Measurements from ENCODE around the gene ACTN4. TPM values are rescaled to one million over a fixed set of nuclear protein-coding genes. Genes with fewer than 3 reads are reported as not detected.

ACTN4 gene
- total and polyA plus RNA-seq, 4 experiments from 2014 or later = 4.0 to 155 (median 87.9) TPM

GRCh38 chr19:38730731-38731589, 83.5 kb downstream of the ACTN4 start:
- Histone ChIP-seq H3K27ac (ENCODE audit: low read depth, low read length) (no peak overlapping the region), H3K4me1 (ENCODE audit: insufficient read depth, low read length) (peaks cover 26% of the 10 kb centered on the region), H3K9me3 (ENCODE audit: control insufficient read depth in 1 of 2, low read length in 2 of 2) (no peaks in the 10 kb centered on the region), H3K4me3 (ENCODE audit: low read length in 2 of 2) (no peak overlapping the region), H3K36me3 (ENCODE audit: insufficient read depth, low read length) (peaks cover 7% of the 10 kb centered on the region), H3K27me3 (ENCODE audit: insufficient read depth, low read length) (no peaks in the 10 kb centered on the region)
- H3K9me3 Mint-ChIP-seq = no peaks in the 10 kb centered on the region
- ChIA-PET CTCF (ENCODE audit: partially characterized antibody) (interaction anchor here (0.7 to 2.3 kb wide), 6 partner anchors 41 to 328 kb away, joined by 3 to 13 read pairs (median 4); partner anchors contain the start of genes FAM98C, MRPS12 and SARS2), POLR2A (ENCODE audit: partially characterized antibody) (no interaction called here)
- H3K27ac Mint-ChIP-seq = peak overlapping the region in 5 of 7 donors; percentile 20 to 87 (median 81)
- H3K4me3 Mint-ChIP-seq = no peak overlapping the region
- intact Hi-C loops (cut with micrococcal nuclease) = loop anchor here (5.0 kb wide), 1 partner anchor 329 kb away; the partner anchor contains the start of gene FAM98C
- H3K4me1 Mint-ChIP-seq = peaks cover 18 to 67% (median 34%) of the 10 kb centered on the region in 4 donors
- no peak for DNase-seq
- peaks cover 0 to 37% of the 10 kb centered on the region in 2 donors for H3K36me3 Mint-ChIP-seq
- H3K27me3 Mint-ChIP-seq = no peaks in the 10 kb centered on the region

- ChIA-PET POLR2A (ENCODE audit: partially characterized antibody) (interaction anchor here (1.2 kb wide), 1 partner anchor 91 kb away, joined by 3 read pairs; no protein-coding TSS in a partner anchor), CTCF (ENCODE audit: partially characterized antibody) (interaction anchor here (1.3 to 2.3 kb wide), 2 partner anchors 198 to 329 kb away, joined by 3 to 13 read pairs; partner anchors contain the start of genes FAM98C, MRPS12 and SARS2)
- no peaks in the 10 kb centered on the region for H3K9me3 Mint-ChIP-seq
- peaks cover 18 to 63% (median 31%) of the 10 kb centered on the region in 4 donors for H3K4me1 Mint-ChIP-seq
- H3K27me3 Mint-ChIP-seq = no peaks in the 10 kb centered on the region
- Histone ChIP-seq H3K27me3 (ENCODE audit: insufficient read depth, low read length) (no peaks in the 10 kb centered on the region), H3K4me1 (ENCODE audit: insufficient read depth, low read length) (peaks cover 33% of the 10 kb centered on the region), H3K27ac (ENCODE audit: low read depth, low read length) (no peak overlapping the region), H3K9me3 (ENCODE audit: control insufficient read depth in 1 of 2, low read length in 2 of 2) (no peaks in the 10 kb centered on the region), H3K36me3 (ENCODE audit: insufficient read depth, low read length) (peaks cover 2% of the 10 kb centered on the region), H3K4me3 (ENCODE audit: low read length in 2 of 2) (no peak overlapping the region)
- peaks cover 0 to 28% of the 10 kb centered on the region in 2 donors for H3K36me3 Mint-ChIP-seq
- peak overlapping the region in 2 of 8 donors; percentile 21 to 26 for H3K4me3 Mint-ChIP-seq
- DNase-seq = no peak
- intact Hi-C loops (cut with micrococcal nuclease) = loop anchor here (5.0 kb wide), 1 partner anchor 329 kb away; the partner anchor contains the start of gene FAM98C
- peak overlapping the region in 6 of 7 donors; percentile 57 to 87 (median 80) for H3K27ac Mint-ChIP-seq
These were observed 84.3 kb downstream of the ACTN4 start for GRCh38 chr19:38731654-38732301.

- no peak for DNase-seq
- intact Hi-C loops (cut with micrococcal nuclease) = loop anchor here (5.0 kb wide), 1 partner anchor 331 kb away; the partner anchor contains the start of gene FAM98C
- Histone ChIP-seq H3K27me3 (ENCODE audit: insufficient read depth, low read length) (no peaks in the 10 kb centered on the region), H3K4me3 (ENCODE audit: low read length in 2 of 2) (no peak overlapping the region), H3K27ac (ENCODE audit: low read depth, low read length) (peak overlapping the region; percentile 53), H3K36me3 (ENCODE audit: insufficient read depth, low read length) (no peaks in the 10 kb centered on the region), H3K4me1 (ENCODE audit: insufficient read depth, low read length) (peaks cover 40% of the 10 kb centered on the region), H3K9me3 (ENCODE audit: control insufficient read depth in 1 of 2, low read length in 2 of 2) (no peaks in the 10 kb centered on the region)
- peak overlapping the region; percentile 81 to 93 (median 89) for H3K27ac Mint-ChIP-seq
- ChIA-PET POLR2A (ENCODE audit: partially characterized antibody) (interaction anchor here (0.8 to 3.2 kb wide), 7 partner anchors 37 to 198 kb away, joined by 3 to 36 read pairs (median 6); partner anchors contain the start of genes HNRNPL, MRPS12 and SARS2), CTCF (ENCODE audit: partially characterized antibody) (interaction anchor here (1.1 to 3.3 kb wide), 7 partner anchors 36 to 330 kb away, joined by 3 to 18 read pairs (median 4); partner anchors contain the start of genes ACTN4, ECH1, FAM98C and MRPS12)
- H3K4me3 Mint-ChIP-seq = peak overlapping the region in 1 of 8 donors; percentile 89
- H3K4me1 Mint-ChIP-seq = peaks cover 22 to 64% (median 38%) of the 10 kb centered on the region in 4 donors
- H3K36me3 Mint-ChIP-seq = peaks cover 0 to 21% of the 10 kb centered on the region in 2 donors
- peaks cover 0 to 2% of the 10 kb centered on the region in 2 donors for H3K27me3 Mint-ChIP-seq
- no peaks in the 10 kb centered on the region for H3K9me3 Mint-ChIP-seq
These were observed 85.7 kb downstream of the ACTN4 start for GRCh38 chr19:38733241-38733492.

GRCh38 chr19:38733493-38734175, 86.2 kb downstream of the ACTN4 start:
- Histone ChIP-seq H3K27ac (ENCODE audit: low read depth, low read length) (peak overlapping the region; percentile 53), H3K27me3 (ENCODE audit: insufficient read depth, low read length) (no peaks in the 10 kb centered on the region), H3K9me3 (ENCODE audit: control insufficient read depth in 1 of 2, low read length in 2 of 2) (no peaks in the 10 kb centered on the region), H3K4me3 (ENCODE audit: low read length in 2 of 2) (peak overlapping the region in 1 of 2 donors; percentile 38), H3K36me3 (ENCODE audit: insufficient read depth, low read length) (no peaks in the 10 kb centered on the region), H3K4me1 (ENCODE audit: insufficient read depth, low read length) (peaks cover 45% of the 10 kb centered on the region)
- Mint-ChIP-seq H3K4me1 (peaks cover 24 to 68% (median 39%) of the 10 kb centered on the region in 4 donors), H3K27me3 (peaks cover 0 to 2% of the 10 kb centered on the region in 2 donors), H3K9me3 (no peaks in the 10 kb centered on the region), H3K4me3 (peak overlapping the region in 6 of 8 donors; percentile 28 to 89 (median 82)), H3K27ac (peak overlapping the region; percentile 81 to 94 (median 90)), H3K36me3 (peaks cover 0 to 21% of the 10 kb centered on the region in 2 donors)
- CTCF ChIA-PET (ENCODE audit: partially characterized antibody) = interaction anchor here (1.1 to 3.3 kb wide), 12 partner anchors 9 to 331 kb away, joined by 3 to 18 read pairs (median 5); partner anchors contain the start of genes ACTN4, ECH1, FAM98C and MRPS12
- POLR2A ChIA-PET (ENCODE audit: partially characterized antibody) = interaction anchor here (0.8 to 3.2 kb wide), 14 partner anchors 18 to 197 kb away, joined by 3 to 36 read pairs (median 6); partner anchors contain the start of genes ECH1, HNRNPL, MRPS12 and NFKBIB
- intact Hi-C loops (cut with micrococcal nuclease) = loop anchor here (1.0 to 5.0 kb wide), 3 partner anchors 87 to 331 kb away; partner anchors contain the start of genes ACTN4, FAM98C, MRPS12 and SARS2
- DNase-seq = no peak

GRCh38 chr19:38734176-38734425, 86.7 kb downstream of the ACTN4 start:
- CTCF ChIA-PET (ENCODE audit: partially characterized antibody) = interaction anchor here (1.3 to 3.3 kb wide), 9 partner anchors 10 to 197 kb away, joined by 3 to 18 read pairs (median 5); partner anchors contain the start of genes ACTN4, MRPS12, NFKBIB and SARS2
- Histone ChIP-seq H3K27me3 (ENCODE audit: insufficient read depth, low read length) (no peaks in the 10 kb centered on the region), H3K4me1 (ENCODE audit: insufficient read depth, low read length) (peaks cover 49% of the 10 kb centered on the region), H3K9me3 (ENCODE audit: control insufficient read depth in 1 of 2, low read length in 2 of 2) (no peaks in the 10 kb centered on the region), H3K27ac (ENCODE audit: low read depth, low read length) (peak overlapping the region; percentile 53), H3K4me3 (ENCODE audit: low read length in 2 of 2) (peak overlapping the region in 1 of 2 donors; percentile 38), H3K36me3 (ENCODE audit: insufficient read depth, low read length) (no peaks in the 10 kb centered on the region)
- no peaks in the 10 kb centered on the region for H3K9me3 Mint-ChIP-seq
- peaks cover 25 to 72% (median 42%) of the 10 kb centered on the region in 4 donors for H3K4me1 Mint-ChIP-seq
- POLR2A ChIA-PET (ENCODE audit: partially characterized antibody) = interaction anchor here (1.0 to 3.2 kb wide), 17 partner anchors 8 to 331 kb away, joined by 3 to 36 read pairs (median 7); partner anchors contain the start of genes ECH1, EIF3K, FAM98C and HNRNPL
- intact Hi-C loops (cut with micrococcal nuclease) = loop anchor here (1.0 to 5.0 kb wide), 3 partner anchors 87 to 332 kb away; partner anchors contain the start of genes ACTN4, FAM98C, MRPS12 and SARS2
- peaks cover 0 to 2% of the 10 kb centered on the region in 2 donors for H3K27me3 Mint-ChIP-seq
- peak overlapping the region; percentile 74 to 89 (median 82) for H3K4me3 Mint-ChIP-seq
- no peak for DNase-seq
- peak overlapping the region; percentile 81 to 94 (median 90) for H3K27ac Mint-ChIP-seq
- H3K36me3 Mint-ChIP-seq = peaks cover 0 to 21% of the 10 kb centered on the region in 2 donors

All from CD4-positive, alpha-beta memory T cell (primary cell).